GM10248 (cell line): Measurements from ENCODE around the gene PCYT1B.
"Not testable (repeated sequence)": the region's sequence is repeated elsewhere in the genome, so short reads cannot be mapped to it uniquely, and the experiment has no call there.

Experiments
- CTCF ChIA-PET: fragments of 300-600 bp; sonication (Branson Sonifier 250); formaldehyde crosslinking; extraction: SDS; loops from one replicate; lab custom pipeline; 2021; ENCODE audit warnings: antibody characterized with exemption; lab: Yijun Ruan, JAX
- POLR2A ChIA-PET: fragments of 350-650 bp; sonication (Branson Sonifier 250); formaldehyde crosslinking; extraction: SDS; loops from one replicate; lab custom pipeline; 2020; ENCODE audit warnings: antibody characterized with exemption; lab: Yijun Ruan, JAX
- DNase-seq: peaks from one replicate; pipeline ENCODE4 v3.0.0; 2012; ENCODE audit errors: extremely low spot score
- TF ChIP-seq, protein P1 (sequence below): IDR thresholded peaks from 2 replicates; pipeline ENCODE4 v1.5.1; 2012; ENCODE audit warnings: mild to moderate bottlenecking, low read depth; ENCODE audit errors: extremely low read depth, missing control alignments, control extremely low read depth

PCYT1B gene

DNA sequence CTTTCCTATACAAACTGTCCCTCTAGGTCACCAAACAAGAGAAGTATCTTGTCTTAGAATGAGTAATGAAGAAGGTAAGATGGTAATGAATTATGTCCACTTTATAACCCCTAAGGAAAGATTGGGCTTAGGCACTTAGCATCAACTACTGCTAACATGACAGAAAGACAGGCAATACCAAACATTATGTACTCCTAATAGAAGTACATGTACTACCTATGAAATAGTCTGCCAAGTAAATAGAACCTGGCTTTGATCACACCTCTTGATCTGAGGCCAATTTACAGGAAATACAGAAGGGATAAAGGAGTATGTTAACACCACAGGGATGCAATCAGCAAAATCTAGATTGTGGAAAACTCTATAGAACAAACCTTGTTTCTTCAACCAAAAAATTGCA, 14.1 kb upstream of the PCYT1B start:
- TF ChIP-seq, protein P1, sequence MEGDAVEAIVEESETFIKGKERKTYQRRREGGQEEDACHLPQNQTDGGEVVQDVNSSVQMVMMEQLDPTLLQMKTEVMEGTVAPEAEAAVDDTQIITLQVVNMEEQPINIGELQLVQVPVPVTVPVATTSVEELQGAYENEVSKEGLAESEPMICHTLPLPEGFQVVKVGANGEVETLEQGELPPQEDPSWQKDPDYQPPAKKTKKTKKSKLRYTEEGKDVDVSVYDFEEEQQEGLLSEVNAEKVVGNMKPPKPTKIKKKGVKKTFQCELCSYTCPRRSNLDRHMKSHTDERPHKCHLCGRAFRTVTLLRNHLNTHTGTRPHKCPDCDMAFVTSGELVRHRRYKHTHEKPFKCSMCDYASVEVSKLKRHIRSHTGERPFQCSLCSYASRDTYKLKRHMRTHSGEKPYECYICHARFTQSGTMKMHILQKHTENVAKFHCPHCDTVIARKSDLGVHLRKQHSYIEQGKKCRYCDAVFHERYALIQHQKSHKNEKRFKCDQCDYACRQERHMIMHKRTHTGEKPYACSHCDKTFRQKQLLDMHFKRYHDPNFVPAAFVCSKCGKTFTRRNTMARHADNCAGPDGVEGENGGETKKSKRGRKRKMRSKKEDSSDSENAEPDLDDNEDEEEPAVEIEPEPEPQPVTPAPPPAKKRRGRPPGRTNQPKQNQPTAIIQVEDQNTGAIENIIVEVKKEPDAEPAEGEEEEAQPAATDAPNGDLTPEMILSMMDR, result no peak
- ChIA-PET CTCF (no interaction called here), POLR2A (no interaction called here)
- no peak for DNase-seq

DNA sequence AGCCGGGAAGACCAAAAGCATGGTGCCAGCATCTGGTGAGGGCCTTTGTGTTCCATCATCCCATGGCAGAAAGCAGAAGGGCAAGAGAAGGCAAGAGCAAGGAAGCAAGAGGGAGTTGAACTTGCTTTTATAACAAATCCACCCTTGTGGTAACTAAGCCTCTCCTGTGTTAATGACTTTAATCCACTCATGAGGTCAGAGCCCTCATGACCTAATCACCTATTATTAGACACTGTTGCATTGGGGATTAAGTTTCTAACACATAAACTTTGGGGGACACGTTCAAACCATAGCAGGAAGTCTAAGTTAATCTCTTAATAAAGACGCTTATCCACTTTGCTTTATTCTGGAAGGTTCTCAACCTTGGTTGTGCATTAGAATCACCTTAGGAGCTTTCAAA, 12.5 kb upstream of the PCYT1B start:
- POLR2A ChIA-PET, result no interaction called here
- CTCF ChIA-PET, result no interaction called here
- DNase-seq, result no peak
- TF ChIP-seq, protein P1, result no peak

DNA sequence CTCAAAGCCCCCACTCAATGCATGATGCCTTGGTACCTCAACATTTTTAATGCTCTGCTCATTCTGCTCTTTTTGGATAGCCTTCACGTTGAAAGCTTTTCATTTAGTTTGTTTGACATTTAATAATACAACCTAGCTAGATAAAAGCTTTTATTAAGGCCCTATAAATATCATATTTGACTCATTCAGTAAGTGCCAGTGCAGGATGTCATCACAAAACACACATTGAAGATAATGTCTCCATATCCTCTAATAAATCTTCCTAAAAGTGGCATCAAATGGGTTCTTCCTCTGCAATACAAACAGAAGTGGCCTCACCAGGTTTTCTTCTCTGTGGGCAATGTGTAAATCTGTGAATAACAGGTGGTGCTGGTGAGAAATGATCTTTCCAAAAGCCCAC, 12.0 kb upstream of the PCYT1B start:
- ChIA-PET CTCF (no interaction called here), POLR2A (no interaction called here)
- DNase-seq, result no peak
- TF ChIP-seq, protein P1, result no peak

DNA sequence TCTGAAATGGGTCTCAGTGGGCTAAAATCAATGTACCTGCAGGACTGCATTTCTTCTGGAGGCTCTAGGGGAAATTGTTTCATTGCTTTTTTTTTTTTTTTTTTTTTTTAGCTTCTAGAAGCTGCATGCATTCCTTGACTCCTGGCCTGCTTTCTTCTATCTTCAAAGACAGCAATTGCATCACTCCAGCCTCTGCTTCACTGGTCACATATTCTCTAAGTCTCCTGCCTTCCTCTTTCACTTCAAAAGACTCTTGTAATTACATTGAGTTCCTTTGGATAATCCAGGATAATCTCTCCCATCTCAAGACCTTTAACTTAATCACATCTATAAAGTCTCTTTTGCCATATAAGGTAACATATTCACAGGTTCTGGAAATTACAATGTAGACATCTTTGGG, 11.3 kb upstream of the PCYT1B start:
- no peak for DNase-seq
- TF ChIP-seq, protein P1, result no peak
- CTCF ChIA-PET, result no interaction called here
- POLR2A ChIA-PET, result no interaction called here

DNA sequence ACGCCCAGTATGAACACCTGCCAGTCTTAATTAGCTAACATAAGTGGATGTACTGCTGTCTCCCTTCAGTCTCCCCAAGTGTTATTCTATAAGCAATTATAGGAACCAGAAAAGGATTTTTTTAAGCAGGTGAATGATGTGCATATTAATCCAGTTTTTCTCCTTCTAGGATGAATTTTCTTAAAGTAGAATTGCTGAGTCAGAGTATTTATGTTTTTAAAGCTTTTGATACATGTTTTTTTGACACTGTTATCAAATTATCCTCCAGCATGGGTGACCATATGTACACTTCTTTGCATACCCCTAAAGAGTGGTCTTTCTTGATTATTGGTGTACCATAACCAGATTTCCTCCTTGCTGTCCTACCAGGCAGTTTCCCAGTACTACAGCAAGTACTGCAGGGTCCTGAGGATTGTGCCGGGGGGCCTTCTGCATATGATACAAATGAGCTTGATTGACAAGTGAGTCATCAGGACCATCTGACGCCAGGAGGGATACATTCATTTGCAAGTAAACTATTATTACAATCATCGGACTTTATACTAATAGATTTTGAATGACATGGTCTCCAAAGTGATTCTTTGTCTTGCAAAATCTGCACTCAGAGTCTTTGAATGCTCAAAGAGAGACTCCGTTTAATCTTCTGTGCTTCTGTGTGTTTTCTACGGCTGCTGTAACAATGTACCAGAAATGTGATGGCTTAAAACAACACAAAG, 10.7 kb upstream of the PCYT1B start:
- no peak for DNase-seq
- TF ChIP-seq, protein P1, result no peak
- ChIA-PET POLR2A (no interaction called here), CTCF (no interaction called here)

DNA sequence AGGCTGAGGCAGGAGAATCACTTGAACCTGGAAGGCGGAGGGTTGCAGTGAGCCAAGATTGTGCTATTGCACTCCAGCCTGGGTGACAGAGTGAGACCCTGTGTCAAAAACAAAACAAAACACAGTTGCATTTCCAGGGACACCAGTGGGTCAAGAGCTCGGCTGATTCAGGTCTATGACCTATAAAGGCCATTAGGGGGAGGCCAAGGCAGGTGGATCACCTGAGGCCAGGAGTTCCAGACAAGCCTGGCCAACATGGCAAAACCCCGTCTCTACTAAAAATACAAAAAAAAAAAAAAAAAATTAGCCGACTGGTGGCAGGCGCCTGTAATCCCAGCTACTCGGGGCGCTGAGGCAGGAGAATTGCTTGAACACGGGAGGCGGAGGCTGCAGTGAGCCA, 8.5 kb upstream of the PCYT1B start:
- CTCF ChIA-PET, result interaction anchor here (1.2 kb wide), 1 partner anchor 9 kb away, joined by 3 read pairs; no protein-coding TSS in a partner anchor
- POLR2A ChIA-PET, DNase-seq: not testable (repeated sequence)

DNA sequence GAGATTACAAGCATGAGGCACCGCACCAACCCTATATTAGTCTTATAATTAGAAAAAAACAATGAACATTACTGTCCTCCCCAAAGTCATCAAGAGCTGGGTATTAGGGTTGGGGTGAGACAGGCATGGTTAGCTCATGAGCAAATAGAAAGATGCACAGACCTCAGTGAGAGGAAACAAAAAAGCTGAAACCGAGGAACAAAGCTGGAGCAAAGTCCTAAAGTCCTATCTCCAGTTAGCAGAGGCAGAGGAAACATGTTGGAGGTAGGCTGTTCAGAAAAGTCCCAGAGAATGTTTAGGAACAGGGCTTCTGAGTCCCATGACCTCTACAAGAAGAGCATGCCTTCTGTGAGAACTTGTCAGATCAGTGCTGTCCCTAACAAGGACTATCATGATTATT, 4.6 kb upstream of the PCYT1B start:
- CTCF ChIA-PET, result no interaction called here
- POLR2A ChIA-PET, result no interaction called here
- TF ChIP-seq, protein P1, result no peak
- no peak for DNase-seq
